HG03103 (cell line): ENCODE results near the gene HABP2.
A peak's percentile ranks its signal among the peaks of the same experiment; 100 is the strongest.

Experiments
- ATAC-seq: cut with Tn5 transposase; IDR thresholded peaks from one replicate; pipeline ENCODE4 v1.9.1; 2021; ENCODE audit warnings: low read depth; ENCODE audit not compliant: unreplicated experiment

HABP2 gene

DNA sequence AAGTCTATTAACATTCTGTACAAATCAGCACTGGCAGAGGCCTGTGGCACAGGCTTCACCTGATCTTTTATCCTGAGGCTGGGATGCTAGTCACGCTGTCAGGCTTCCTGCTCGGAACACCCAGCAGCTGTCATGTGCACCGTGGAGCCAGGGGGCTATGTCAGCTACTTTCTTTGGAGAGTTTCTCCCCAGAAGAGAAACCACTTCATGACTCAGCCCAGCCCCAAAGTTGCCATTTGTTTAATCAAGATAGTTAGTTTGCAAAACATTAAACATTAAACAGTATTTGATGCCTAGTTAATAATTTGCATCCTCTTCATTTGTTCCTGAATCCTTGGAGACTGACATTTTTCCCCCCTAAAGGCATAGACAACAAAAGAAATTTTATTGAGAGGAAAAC lies at the start of gene HABP2:
Gene HABP2, plus strand, starts transcription at position 353 of the 400 bp plus-strand sequence. CDS start 69 bp downstream, outside the sequence.
- no peak for ATAC-seq

- ATAC-seq = no peak
These were observed 48.9 kb upstream of the HABP2 start for GRCh38 chr10:113503930-113504329.

GRCh38 chr10:113504423-113504822 lies 48.4 kb upstream of the HABP2 start:
- ATAC-seq = no peak

DNA sequence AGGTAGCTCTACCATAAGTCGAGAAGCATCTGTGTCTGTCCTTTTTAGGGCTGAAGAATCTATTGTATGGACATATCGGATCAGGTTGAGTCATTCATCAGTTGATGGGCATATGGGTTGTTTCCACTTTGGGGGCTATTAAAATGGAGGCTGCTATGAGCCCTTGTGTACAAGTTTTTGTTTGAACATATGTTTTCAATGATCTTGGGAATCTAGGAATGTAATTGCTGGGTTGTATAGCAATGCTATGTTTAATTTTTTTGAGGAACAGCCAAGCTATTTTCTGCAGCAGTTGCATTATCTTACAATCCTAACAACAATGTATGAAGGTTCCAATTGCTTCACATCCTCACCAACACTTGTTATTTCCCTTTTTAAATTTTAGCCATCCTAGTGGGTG lies 46.4 kb upstream of the HABP2 start:
- ATAC-seq = no peak

GRCh38 chr10:113511419-113511818 lies 41.4 kb upstream of the HABP2 start:
- no peak for ATAC-seq

DNA sequence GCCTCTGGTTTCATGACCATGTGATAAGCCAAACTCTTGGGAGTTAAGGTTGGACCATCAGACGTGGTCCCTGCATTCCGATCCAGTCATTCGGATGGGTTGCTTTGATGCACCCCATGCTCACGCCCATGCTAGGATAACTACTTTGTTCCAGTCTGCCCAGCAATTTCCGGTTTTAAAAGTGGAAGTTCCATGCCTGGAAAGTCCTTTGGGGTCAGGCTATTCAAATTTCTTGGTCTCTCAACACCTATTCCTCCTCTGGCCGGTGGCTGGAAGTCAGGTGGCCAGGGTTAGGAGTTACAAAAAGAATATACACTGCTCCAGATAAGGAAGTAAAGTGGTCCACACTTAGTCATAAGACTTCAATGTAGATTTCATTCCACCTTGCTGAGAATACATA lies 37.7 kb upstream of the HABP2 start:
- ATAC-seq = no peak

GRCh38 chr10:113515601-113516000 lies 37.3 kb upstream of the HABP2 start:
- ATAC-seq = no peak

- ATAC-seq = no peak
These were observed 36.8 kb upstream of the HABP2 start for GRCh38 chr10:113516061-113516460.

DNA sequence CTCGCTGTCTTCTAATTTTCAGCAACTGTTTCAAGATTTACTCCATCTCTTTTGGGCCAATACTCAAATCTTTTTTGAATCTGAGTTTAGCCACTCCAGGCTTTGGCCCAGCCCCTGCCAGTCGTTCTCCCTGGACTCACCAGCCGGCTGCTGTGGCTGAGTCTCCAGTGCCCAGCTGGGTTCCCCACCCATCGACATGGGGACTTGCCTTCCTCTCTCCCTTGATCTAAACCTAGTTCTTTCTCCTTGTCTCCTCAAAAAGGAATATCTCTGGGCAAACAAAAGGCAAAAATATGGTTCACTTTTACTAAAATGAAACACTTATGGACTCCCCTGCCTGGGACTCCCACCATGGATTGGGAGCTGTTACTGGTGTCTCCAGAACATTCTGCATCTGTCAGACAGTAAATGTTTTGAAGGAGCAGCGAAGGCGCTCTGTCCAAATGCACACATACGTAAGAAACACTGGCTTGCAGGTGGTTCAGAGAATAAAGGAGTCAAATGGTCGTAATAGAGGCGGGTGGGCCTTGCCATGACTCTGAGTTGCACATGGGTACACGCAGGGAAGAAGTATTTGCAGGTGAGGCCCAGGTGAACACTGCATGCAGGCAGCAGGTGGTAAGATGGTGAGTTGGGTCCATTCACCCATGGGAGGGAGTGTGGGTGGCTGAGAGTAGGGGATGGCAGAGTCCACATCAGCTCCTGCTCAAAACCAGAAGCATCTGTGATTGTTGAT lies 35.5 kb upstream of the HABP2 start:
- ATAC-seq = no peak

DNA sequence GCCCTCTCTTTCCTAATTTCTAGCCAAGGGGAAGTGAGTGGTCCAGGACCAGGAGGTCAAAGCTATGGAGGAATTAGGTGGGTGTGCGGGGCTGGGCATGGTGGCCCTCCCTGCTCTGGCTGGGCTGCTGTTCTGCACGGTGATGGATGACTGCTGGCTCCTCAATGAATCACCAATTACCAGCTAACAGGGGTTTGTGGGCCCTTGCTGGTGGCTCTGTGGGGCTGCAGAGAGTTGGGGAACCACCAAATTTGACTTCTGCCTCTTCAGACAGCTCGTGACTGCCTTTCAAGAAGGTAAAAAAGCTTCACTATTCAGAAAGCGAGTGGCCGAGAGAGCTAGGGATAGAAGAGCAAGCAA lies 35.0 kb upstream of the HABP2 start:
- no peak for ATAC-seq

DNA sequence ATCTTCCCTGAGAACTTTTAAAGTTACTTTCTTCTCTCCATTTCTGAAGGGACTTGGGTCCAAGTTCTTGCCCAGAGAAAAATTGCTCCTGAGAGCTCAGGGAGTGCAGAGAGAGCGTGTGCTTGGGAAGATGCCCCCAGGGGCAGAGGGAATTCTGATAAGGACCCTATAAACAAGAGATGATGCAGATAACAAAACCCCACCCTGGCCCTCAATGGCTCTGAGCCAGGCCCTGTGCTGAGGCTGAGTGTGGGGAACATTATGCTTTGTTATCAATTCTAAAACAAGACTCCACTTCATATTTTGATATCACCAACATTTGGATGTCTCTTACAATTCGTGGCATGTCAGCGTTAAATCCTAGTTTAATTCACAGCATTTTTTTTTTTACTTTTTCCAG lies 34.4 kb upstream of the HABP2 start:
- no peak for ATAC-seq

DNA sequence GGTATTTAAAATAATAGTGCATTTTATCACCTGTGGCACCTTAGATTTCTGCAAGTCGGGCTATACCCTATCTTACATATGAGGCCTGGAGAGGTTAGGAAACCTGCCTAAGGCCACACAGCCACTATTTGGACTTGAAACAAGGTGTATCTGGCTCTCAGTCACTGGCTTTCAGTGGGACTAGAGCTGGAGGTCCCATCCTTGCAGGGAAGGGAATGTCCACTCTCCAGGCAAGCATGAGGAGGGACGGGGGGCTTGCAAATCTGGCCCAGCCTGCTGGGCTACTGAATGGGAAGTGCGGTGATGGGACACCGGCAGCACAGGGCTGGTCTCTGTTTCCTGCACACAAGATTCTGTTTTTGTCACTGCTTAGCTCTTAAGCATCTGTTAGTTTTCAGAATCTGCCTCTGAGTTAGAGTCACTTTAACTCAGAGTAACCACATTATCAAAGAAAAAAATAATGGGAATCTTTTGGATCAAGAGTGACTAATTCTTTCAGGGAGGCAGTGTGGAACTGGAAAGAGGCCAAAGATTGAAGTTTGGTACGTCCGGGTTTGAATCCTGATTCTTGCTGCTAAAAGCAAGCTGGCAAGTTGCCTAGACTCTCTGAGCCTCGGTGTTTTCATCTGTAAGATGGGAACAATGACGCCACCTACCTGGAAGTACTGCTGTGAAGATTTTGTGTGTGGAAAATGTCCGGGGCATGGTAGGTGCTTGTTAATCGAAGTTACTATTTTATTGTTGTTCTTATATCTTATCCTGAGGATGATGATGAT lies 33.8 kb upstream of the HABP2 start:
- no peak for ATAC-seq

DNA sequence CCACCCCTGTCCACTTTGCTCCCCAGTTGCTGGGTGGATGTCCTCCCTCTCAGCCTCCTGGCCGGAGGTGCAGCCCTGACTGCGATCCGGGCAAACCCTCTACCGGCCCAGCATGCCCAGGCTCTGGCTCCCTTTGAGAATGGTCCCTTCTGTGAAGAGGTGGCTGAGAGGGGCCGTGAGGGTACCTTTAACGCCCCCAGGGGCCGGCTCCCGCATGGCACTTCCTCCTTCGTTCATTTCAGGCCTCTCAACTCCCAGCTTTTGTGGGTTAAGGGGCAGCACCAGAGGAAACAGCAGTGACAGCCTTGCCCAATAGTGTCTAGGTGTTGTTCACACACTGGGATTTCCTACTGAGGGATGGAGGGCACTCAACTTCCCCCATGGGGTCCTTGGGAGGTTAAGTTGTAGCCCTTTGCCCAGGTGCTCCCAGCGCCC lies 33.2 kb upstream of the HABP2 start:
- ATAC-seq = no peak

- no peak for ATAC-seq
These were observed 32.6 kb upstream of the HABP2 start for GRCh38 chr10:113520261-113520660.

- ATAC-seq = peak; percentile 65
These were observed 32.0 kb upstream of the HABP2 start for GRCh38 chr10:113520690-113521474.

DNA sequence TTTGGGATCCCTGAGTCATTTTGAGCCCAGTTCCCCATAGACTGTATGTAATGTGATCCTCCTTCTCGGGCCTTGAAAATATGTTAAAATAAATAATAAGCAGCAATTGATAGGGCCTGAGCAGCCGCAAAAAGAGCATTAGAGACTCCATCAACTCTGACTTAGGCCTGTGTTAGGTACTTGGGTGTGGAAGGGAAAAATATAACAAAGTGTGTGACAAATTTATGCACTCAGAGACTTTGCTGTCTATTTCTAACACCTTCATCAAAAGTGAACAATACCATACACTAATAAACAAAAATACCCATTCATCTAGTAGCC lies 31.4 kb upstream of the HABP2 start:
- no peak for ATAC-seq

- no peak for ATAC-seq
These were observed 30.4 kb upstream of the HABP2 start for GRCh38 chr10:113522460-113522859.

DNA sequence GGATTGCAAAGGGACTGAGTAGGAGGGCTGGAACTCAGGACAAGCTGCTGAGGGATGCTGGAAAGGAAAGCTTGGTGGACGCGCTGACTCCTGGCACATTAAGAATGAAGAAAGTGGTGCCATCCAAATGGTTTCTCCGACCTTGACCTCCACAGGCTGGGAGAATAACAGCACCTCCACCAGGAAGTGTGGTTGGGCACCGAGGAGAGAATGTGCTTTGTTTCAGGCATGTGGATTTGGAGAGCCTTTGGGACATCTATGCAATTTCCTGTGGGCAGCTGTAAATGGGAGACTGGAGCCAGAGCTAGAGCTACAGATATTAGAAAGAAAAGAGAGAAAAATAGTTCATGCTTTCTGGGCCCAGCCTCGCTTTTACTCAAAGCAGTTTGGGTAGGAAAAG lies 29.8 kb upstream of the HABP2 start:
- ATAC-seq = no peak

DNA sequence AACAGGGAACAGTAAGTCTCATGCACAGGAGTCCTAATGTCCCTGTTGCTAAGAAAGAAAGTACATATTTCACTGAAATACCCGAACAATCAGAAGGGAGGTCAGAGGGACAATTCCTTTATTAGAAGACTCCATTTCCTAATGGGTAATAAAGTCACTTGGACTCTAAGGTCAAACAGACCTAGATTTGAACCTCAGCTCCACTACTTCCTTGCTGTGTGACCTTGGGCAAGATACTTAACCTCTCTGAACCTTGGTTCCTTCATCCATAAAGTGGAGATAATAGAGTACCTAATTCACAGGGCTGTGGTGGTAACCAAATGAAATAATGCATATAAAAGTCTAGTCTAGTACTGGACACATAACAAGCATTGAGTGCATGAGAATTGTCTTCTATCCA lies 29.2 kb upstream of the HABP2 start:
- no peak for ATAC-seq

DNA sequence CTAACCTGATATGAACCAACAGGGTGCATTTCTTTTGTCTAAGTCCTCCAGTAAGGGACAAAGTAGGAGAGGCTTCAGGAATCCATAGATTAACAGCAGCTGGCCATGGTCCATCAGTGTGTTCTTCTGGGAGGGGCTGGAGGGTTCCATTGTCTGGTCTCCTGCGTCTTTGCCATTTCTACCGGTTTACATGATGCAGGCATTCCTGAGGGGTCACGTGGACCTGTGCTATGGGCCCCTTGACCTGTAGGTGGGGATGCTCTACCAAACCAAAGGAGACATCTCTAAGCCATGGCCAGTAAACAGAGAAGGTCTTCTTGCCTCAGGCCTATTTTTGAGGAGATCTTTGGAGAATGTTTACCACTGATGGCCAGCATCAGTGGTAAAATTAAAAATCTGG lies 28.7 kb upstream of the HABP2 start:
- ATAC-seq = no peak
